ENCODE data around the gene C10orf88.
"Not testable (repeated sequence)": the region's sequence is repeated elsewhere in the genome, so short reads cannot be mapped to it uniquely, and the experiment has no call there.

C10orf88 gene

DNA sequence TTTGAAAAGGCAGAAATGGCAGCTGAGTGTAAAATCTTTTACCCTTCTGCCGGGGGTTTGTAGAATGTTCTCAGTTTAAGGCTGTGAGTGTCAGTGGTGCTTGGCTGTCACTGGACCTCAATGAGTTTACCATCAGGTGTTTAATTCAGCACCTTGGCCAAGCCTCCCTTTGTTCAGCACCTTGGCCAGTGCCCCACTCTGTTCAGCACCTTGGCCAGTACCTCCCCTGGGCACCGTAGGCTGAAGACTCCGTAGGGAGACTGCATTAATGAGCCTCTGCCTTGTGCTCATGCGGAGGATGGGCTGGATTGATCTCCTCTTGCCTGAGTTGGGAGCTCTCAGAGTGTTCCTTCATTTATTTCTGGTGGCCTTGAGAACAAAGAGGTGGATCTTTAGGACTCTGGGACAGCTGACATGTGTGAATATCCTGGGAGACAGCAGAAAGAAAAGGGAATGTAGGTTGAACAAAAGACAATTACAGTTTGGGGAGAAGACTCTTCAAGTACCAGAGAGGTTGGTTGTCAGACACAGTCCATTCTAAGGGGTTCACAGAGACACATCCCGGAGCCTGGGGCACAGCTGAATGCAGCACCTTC, 42.0 kb downstream of the C10orf88 start:
- TF ChIP-seq, protein P1, sequence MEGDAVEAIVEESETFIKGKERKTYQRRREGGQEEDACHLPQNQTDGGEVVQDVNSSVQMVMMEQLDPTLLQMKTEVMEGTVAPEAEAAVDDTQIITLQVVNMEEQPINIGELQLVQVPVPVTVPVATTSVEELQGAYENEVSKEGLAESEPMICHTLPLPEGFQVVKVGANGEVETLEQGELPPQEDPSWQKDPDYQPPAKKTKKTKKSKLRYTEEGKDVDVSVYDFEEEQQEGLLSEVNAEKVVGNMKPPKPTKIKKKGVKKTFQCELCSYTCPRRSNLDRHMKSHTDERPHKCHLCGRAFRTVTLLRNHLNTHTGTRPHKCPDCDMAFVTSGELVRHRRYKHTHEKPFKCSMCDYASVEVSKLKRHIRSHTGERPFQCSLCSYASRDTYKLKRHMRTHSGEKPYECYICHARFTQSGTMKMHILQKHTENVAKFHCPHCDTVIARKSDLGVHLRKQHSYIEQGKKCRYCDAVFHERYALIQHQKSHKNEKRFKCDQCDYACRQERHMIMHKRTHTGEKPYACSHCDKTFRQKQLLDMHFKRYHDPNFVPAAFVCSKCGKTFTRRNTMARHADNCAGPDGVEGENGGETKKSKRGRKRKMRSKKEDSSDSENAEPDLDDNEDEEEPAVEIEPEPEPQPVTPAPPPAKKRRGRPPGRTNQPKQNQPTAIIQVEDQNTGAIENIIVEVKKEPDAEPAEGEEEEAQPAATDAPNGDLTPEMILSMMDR (IDR thresholded peaks at IDR 0.05; ENCODE audit: low read depth, low read length): no peak
- peak; percentile 57 for DNase-seq (ENCODE audit: low read depth, low spot score)
- in situ Hi-C loops (cut with HindIII; ENCODE audit: low sequenced_read_pairs): no loop called here

DNA sequence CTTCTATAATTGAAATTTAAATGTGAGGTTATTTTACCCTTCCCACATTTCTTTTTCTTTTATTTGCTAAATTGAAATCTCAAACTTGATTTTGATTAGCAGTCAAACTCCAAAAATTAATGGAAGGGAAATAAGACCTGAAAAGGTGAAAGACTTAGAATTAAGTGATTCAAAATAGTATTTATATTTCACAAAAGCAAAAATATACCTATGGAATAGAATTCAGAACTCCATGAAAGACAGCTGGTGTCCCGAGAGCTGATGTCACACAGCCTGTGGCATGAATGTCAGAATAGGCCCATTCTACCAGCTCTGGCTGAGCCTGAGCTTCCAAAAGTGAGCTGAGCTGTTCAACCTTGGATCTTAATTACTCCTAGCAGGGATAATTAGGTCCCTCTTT, 43.7 kb downstream of the C10orf88 start, which contains the start of gene FAM24A:
Gene FAM24A, plus strand, starts transcription at position 301 of the 400 bp plus-strand sequence. CDS start 1,025 bp downstream, outside the sequence.
- no peak for DNase-seq (ENCODE audit: low read depth, low spot score)
- in situ Hi-C loops (cut with HindIII; ENCODE audit: low sequenced_read_pairs): no loop called here
- H3K4me3 ChIP-seq (ENCODE audit: low read depth, low read length): no peak within 1 kb of the TSS
- TF ChIP-seq, protein P1 (IDR thresholded peaks at IDR 0.05; ENCODE audit: low read depth, low read length): no peak

More for the DNA sequence above, 42.0 kb downstream of the C10orf88 start:
- no peak overlapping the region for H3K4me3 ChIP-seq (ENCODE audit: low read depth, low read length)

DNA sequence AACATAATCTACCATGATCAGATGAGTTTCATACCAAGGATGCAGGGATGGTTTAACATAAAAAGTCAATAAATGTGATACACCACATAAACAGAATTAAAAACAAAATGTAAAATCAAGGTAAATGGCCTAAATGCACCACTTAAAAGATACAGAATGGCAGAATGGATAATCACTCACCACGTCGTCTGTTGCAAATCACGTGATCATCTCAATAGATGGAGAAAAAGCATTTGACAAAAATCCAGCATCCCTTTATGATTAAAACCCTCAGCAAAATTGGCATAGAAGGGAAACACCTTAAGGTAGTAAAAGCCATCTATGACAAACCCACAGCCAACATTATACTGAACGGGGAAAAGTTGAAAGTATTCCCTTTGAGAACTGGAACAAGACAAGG, 50.2 kb downstream of the C10orf88 start:
- H3K4me3 ChIP-seq (ENCODE audit: low read depth, low read length); in situ Hi-C loops (cut with HindIII; ENCODE audit: low sequenced_read_pairs): not testable (repeated sequence)

DNA sequence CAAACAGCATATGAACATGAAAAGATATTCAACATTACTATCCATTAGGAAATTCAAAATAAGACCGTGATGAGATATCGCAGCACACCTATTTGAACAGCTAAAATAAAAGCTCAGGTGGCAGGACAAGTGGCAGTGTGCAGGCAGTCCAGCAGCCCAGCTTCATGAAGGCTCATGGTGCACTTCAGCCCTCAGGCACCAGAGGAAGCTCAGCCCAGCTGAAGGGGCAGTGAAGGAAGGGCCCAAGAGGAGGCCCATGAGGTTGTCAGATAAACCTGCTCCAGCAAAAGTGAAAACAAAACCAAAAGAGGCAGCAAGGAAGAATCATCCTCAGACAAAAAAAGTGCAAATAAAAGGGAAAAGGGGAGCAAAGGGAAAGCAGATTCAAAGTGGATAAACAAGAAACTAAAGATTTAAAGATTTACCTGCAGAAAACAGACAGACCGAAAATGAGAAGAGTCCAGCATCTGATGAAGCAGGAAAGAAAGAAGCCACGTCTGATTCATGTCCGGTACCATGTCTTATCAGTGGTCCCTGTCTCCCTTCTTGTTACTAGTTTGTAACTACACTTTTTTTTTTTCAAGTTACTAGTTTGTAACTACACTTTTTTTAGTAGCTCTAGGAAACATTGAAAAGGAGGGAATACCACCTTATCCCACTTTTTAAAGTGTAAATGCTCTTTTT, 59.6 kb downstream of the C10orf88 start:
- no peak overlapping the region for H3K4me3 ChIP-seq (ENCODE audit: low read depth, low read length)
- TF ChIP-seq, protein P1 (IDR thresholded peaks at IDR 0.05; ENCODE audit: low read depth, low read length): no peak
- in situ Hi-C loops (cut with HindIII; ENCODE audit: low sequenced_read_pairs): no loop called here
- DNase-seq (ENCODE audit: low read depth, low spot score): no peak

More for the DNA sequence above, 50.2 kb downstream of the C10orf88 start:
- DNase-seq (ENCODE audit: low read depth, low spot score): not testable (repeated sequence)

DNA sequence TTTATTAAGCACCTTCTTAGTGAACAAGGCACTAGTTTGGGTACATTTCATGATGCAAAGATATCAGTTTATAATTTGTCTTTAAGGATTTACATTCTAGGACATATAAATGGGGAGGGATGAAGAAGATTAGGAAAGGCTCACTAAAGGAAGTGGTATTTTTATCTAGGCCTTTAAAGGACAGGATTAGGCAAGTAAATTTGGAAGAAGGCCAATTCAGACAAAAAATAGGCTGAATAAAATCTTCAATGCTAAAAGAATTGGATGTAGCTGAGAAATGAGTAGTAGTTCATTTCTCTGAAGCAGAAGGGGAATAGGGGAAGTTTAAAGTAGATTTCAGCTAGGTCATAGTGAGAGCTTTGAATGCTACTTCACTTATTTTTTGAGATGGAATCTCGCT, 69.9 kb downstream of the C10orf88 start:
- no peak overlapping the region for H3K4me3 ChIP-seq (ENCODE audit: low read depth, low read length)
- in situ Hi-C loops (cut with HindIII; ENCODE audit: low sequenced_read_pairs): no loop called here
- TF ChIP-seq, protein P1 (IDR thresholded peaks at IDR 0.05; ENCODE audit: low read depth, low read length): no peak
- no peak for DNase-seq (ENCODE audit: low read depth, low spot score)

DNA sequence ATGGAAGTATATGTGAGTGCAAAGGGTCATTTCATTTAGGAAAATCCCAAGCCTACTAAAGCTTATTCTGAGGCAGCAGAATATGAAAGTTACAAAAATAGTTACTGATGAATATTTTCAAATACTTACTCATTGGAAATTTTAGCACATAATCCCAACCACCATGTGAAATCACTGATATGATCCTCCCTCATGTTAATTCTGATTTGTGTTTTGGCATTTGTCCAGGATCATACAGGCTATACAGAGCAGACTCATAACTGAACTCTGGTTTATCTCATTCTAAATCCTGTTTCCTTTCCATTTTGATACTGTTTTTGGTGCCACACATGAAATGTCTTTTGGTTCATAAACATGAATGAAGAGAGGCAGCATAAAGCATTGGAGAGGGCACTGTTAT, 71.3 kb downstream of the C10orf88 start:
- H3K4me3 ChIP-seq (ENCODE audit: low read depth, low read length): no peak overlapping the region
- in situ Hi-C loops (cut with HindIII; ENCODE audit: low sequenced_read_pairs): no loop called here
- TF ChIP-seq, protein P1 (IDR thresholded peaks at IDR 0.05; ENCODE audit: low read depth, low read length): no peak
- DNase-seq (ENCODE audit: low read depth, low spot score): no peak
